HG02885 (cell line): ENCODE measurements around the gene GPR150.
"Not testable (repeated sequence)": the region's sequence is repeated elsewhere in the genome, so short reads cannot be mapped to it uniquely, and the experiment has no call there.

ENCODE experiments used
- ATAC-seq: cut with Tn5 transposase; IDR thresholded peaks from one replicate; pipeline ENCODE4 v1.9.1; 2021; ENCODE audit warnings: mild to moderate bottlenecking; ENCODE audit not compliant: unreplicated experiment, poor library complexity

The GPR150 gene

GRCh38 chr5:95621839-95622629 lies 2.1 kb downstream of the GPR150 start:
- ATAC-seq = no peak

GRCh38 chr5:95623706-95624105 lies 3.8 kb downstream of the GPR150 start:
- ATAC-seq = no peak

- no peak for ATAC-seq
These were observed 4.5 kb downstream of the GPR150 start for GRCh38 chr5:95624368-95624767.

GRCh38 chr5:95626701-95627100 lies 6.8 kb downstream of the GPR150 start:
- no peak for ATAC-seq

GRCh38 chr5:95627971-95628810 lies 8.3 kb downstream of the GPR150 start:
- no peak for ATAC-seq

- ATAC-seq = no peak
These were observed 9.0 kb downstream of the GPR150 start for GRCh38 chr5:95628933-95629332.

- ATAC-seq = no peak
These were observed 10.6 kb downstream of the GPR150 start for GRCh38 chr5:95630394-95630917.

GRCh38 chr5:95631255-95631958 lies 11.5 kb downstream of the GPR150 start:
- peak; percentile 10 for ATAC-seq

- peak; percentile 94 for ATAC-seq
These were observed 12.2 kb downstream of the GPR150 start for GRCh38 chr5:95631991-95632675.

- not testable (repeated sequence) for ATAC-seq
These were observed 13.1 kb downstream of the GPR150 start for GRCh38 chr5:95632942-95633341.

GRCh38 chr5:95633671-95634070 lies 13.8 kb downstream of the GPR150 start:
- no peak for ATAC-seq

GRCh38 chr5:95634081-95634480 lies 14.2 kb downstream of the GPR150 start:
- no peak for ATAC-seq

GRCh38 chr5:95638632-95639031 lies 18.7 kb downstream of the GPR150 start:
- no peak for ATAC-seq

- no peak for ATAC-seq
These were observed 21.9 kb downstream of the GPR150 start for GRCh38 chr5:95641741-95642220.

GRCh38 chr5:95643152-95643551 lies 23.3 kb downstream of the GPR150 start:
- ATAC-seq = no peak

GRCh38 chr5:95644351-95645042 lies 24.6 kb downstream of the GPR150 start:
- ATAC-seq = peak; percentile 41

- not testable (repeated sequence) for ATAC-seq
These were observed 26.3 kb downstream of the GPR150 start for GRCh38 chr5:95646226-95646568.

- peak; percentile 94 for ATAC-seq
These were observed 26.9 kb downstream of the GPR150 start, which contains the start of gene RFESD for GRCh38 chr5:95646569-95647431. TSS of gene RFESD (plus strand) at chr5:95646777. CDS start at chr5:95652272, 5,495 bp downstream.
